Measurements from ENCODE around the gene ZC3H12D. TPM values are rescaled to one million over a fixed set of nuclear protein-coding genes. Genes with fewer than 3 reads are reported as not detected.

ZC3H12D gene
- 0.44 to 0.72 TPM (median 0.47 TPM) in 3 replicates for total RNA-seq

DNA sequence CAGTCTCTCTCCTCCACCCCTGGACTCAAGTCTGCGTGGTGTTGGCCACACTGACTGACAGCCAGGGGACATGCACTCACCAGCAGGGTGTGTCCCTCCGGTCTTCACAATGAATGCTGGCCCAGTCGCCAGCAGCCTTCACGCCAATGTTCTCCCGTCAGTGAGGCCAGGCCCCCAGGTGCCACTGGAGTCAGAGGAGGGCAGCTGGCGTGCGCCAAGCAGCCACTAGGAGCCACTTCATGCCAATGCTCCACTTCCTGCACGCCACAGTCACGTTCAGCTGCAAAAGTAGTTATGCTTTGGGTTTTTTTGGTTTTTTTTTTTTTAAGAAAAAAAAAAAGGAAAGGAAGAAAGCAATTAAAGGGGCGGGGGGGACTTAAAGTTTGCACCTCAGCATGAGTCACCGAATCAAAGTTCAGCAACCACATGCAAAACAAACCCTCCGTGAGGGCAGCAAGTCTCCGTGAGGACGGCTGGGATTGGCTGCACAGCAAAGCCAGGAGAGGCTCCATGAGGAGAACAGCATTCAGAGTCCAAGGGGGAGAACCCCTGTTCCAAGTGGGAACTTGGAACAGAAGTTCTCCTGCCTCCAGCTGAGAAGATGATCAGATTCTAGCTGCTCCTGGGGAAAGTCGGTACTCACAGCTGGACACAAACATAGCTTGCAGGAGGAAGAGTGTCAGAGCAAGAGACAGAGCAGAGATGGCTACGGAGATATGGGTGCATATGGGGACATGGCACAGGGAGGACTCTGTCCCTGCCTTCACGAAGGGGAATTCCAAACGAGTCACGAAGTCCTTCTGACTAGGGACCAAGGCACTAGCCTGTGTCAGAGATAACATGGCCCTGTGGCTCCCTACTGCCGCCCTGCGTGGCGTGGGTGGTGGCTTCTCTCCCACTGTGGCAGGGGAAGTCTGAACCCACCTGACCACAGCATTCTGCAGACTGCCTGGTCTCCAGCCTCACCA is at the start of gene ZC3H12D:
Gene ZC3H12D, minus strand, starts transcription at position 282 of the 968 bp plus-strand sequence. CDS start 10,471 bp downstream, outside the sequence.
- Mint-ChIP-seq H3K27me3 (ENCODE audit: low read depth) (no peaks in the 10 kb centered on the region), H3K27ac (no peak within 1 kb of the TSS), H3K36me3 (no peaks in the 10 kb centered on the region), H3K4me3 (no peak within 1 kb of the TSS), H3K4me1 (peaks cover 4% of the 10 kb centered on the region), H3K9me3 (no peaks in the 10 kb centered on the region)
- DNase-seq (ENCODE audit: low spot score in 2 of 2, unreplicated experiment in 2 of 2), result no peak
- TF ChIP-seq, protein P1, sequence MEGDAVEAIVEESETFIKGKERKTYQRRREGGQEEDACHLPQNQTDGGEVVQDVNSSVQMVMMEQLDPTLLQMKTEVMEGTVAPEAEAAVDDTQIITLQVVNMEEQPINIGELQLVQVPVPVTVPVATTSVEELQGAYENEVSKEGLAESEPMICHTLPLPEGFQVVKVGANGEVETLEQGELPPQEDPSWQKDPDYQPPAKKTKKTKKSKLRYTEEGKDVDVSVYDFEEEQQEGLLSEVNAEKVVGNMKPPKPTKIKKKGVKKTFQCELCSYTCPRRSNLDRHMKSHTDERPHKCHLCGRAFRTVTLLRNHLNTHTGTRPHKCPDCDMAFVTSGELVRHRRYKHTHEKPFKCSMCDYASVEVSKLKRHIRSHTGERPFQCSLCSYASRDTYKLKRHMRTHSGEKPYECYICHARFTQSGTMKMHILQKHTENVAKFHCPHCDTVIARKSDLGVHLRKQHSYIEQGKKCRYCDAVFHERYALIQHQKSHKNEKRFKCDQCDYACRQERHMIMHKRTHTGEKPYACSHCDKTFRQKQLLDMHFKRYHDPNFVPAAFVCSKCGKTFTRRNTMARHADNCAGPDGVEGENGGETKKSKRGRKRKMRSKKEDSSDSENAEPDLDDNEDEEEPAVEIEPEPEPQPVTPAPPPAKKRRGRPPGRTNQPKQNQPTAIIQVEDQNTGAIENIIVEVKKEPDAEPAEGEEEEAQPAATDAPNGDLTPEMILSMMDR (IDR thresholded peaks at IDR 0.05; ENCODE audit: unreplicated experiment), result no peak

DNA sequence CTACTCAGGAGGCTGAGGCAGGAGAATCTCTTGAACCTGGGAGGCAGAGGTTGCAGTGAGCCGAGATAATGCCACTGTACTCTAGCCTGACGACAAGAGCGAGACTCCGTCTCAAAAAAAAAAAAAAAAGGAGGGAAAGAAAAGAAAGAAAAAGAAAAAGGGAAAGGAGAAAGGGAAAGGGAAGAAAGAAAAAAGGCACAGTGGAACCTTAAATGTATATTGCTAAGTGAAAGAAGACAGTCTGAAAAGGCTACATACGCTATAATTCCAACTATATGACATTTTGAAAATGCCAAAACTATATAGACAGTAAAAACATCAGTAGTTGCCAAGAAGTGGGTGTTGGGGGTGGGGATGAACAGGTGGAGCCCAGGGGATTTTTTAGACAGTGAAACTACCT is 44.8 kb upstream of the ZC3H12D start:
- Mint-ChIP-seq H3K27me3 (ENCODE audit: low read depth) (no peaks in the 10 kb centered on the region), H3K27ac (no peak overlapping the region), H3K4me3 (no peak overlapping the region), H3K36me3 (peaks cover 43% of the 10 kb centered on the region), H3K9me3 (no peaks in the 10 kb centered on the region), H3K4me1 (no peaks in the 10 kb centered on the region)
- TF ChIP-seq, protein P1 (IDR thresholded peaks at IDR 0.05; ENCODE audit: unreplicated experiment), result no peak
- no peak for DNase-seq (ENCODE audit: low spot score in 2 of 2, unreplicated experiment in 2 of 2)

DNA sequence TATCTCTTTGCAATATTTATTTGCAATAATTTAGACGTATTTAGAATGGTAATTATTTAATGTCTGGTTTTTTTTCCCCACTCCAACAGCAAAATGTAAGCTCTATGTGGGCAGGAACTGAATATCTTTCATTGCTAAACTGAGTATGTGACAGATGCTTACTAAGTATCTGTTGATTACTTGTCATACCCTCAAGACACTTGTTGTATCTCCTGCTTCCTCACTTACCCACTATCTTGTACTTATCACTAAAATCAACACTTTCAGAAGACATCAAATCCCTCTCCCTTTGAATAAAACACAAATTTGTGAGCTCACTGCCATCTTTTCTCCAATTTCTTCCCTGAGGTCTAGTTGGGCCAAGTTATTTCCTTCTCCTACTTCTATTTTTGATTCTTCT is 30.7 kb upstream of the ZC3H12D start:
- DNase-seq (ENCODE audit: low spot score in 2 of 2, unreplicated experiment in 2 of 2), result no peak
- Mint-ChIP-seq H3K4me3 (no peak overlapping the region), H3K27me3 (ENCODE audit: low read depth) (no peaks in the 10 kb centered on the region), H3K36me3 (peaks cover 25% of the 10 kb centered on the region), H3K27ac (no peak overlapping the region), H3K9me3 (peaks cover 4% of the 10 kb centered on the region), H3K4me1 (peaks cover 5% of the 10 kb centered on the region)
- TF ChIP-seq, protein P1 (IDR thresholded peaks at IDR 0.05; ENCODE audit: unreplicated experiment), result no peak

DNA sequence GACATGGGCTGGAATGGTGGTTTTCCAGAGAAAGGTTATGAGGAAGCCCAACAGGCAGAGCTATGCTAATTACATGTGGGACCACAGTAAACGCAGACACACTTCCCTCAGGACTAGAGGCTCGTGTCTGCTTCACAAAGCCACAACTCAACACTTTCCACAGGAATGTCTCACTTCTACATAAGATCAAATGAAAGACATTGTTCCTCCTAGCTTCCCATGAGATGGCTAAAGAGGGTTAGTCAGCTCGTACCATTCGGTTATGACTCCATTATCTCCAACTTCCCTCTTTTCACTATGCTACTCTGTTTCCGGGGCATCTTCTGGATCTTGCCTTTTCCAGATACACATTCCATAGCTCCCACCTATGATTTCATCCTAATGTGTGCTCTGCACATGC is 29.1 kb upstream of the ZC3H12D start:
- H3K4me3 Mint-ChIP-seq, result no peak overlapping the region
- TF ChIP-seq, protein P1 (IDR thresholded peaks at IDR 0.05; ENCODE audit: unreplicated experiment), result no peak

DNA sequence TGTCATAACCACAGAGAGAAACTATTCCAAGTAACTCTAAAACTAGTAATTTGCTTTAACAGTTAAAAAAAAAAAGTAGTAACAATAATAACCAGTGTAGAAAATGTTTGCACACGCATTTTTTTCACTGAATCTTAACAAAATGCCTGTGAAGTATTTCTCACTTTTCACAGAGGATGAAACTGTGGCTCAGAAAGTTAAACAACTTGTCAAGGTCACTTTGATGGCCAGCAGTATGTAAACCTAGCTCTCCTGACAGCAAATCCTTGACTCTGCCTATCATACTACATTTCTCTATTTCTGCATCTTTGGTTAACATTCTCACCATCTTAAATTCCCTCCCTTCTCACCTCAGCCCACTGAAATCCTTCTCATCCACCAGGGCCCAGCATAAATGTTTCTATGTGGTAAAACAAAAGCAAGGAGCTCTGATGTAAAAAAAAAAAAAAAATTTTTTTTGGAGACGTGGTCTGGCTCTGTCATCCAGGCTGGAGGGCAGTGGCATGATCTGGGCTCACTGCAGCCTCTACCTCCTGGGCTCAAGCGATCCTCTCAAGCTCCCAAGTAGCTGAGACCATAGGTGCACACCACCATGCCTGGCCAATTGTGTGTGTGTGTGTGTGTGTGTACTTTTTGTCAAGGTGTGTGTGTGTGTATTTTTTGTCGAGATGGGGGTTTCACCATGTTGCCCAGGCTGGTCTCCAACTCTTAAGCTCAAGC is 26.1 kb upstream of the ZC3H12D start:
- TF ChIP-seq, protein P1 (IDR thresholded peaks at IDR 0.05; ENCODE audit: unreplicated experiment), result no peak
- peak overlapping the region; percentile 56 for H3K27ac Mint-ChIP-seq
- no peaks in the 10 kb centered on the region for H3K27me3 Mint-ChIP-seq (ENCODE audit: low read depth)
- peaks cover 3% of the 10 kb centered on the region for H3K4me1 Mint-ChIP-seq
- H3K36me3 Mint-ChIP-seq, result peaks cover 22% of the 10 kb centered on the region
- DNase-seq (ENCODE audit: low spot score in 2 of 2, unreplicated experiment in 2 of 2), result no peak
- H3K4me3 Mint-ChIP-seq, result no peak overlapping the region
- peaks cover 4% of the 10 kb centered on the region for H3K9me3 Mint-ChIP-seq

More for the DNA sequence above, 29.1 kb upstream of the ZC3H12D start:
- Mint-ChIP-seq H3K4me1 (no peaks in the 10 kb centered on the region), H3K9me3 (peaks cover 4% of the 10 kb centered on the region), H3K27me3 (ENCODE audit: low read depth) (no peaks in the 10 kb centered on the region), H3K36me3 (peaks cover 25% of the 10 kb centered on the region), H3K27ac (peak overlapping the region; percentile 24)
- no peak for DNase-seq (ENCODE audit: low spot score in 2 of 2, unreplicated experiment in 2 of 2)
